T-helper 22 cell (primary cell): ENCODE results near the gene NET1.
"Not testable (repeated sequence)": the region's sequence is repeated elsewhere in the genome, so short reads cannot be mapped to it uniquely, and the experiment has no call there.

Experiments used
- DNase-seq: peaks from one replicate; pipeline ENCODE4 v3.0.0-alpha.2; 2020; ENCODE audit warnings: low read depth

NET1 gene

GRCh38 chr10:5396556-5397300, 15.6 kb upstream of the NET1 start:
- DNase-seq = no peak

GRCh38 chr10:5399332-5399731, 13.0 kb upstream of the NET1 start:
- no peak for DNase-seq

- no peak for DNase-seq
These were observed 11.7 kb upstream of the NET1 start for GRCh38 chr10:5400468-5401240.

- no peak for DNase-seq
These were observed 9.6 kb upstream of the NET1 start for GRCh38 chr10:5402798-5403197.

- no peak for DNase-seq
These were observed 7.9 kb upstream of the NET1 start, which contains the start of gene TUBAL3 for GRCh38 chr10:5404208-5405041. Gene TUBAL3 (minus strand): TSS chr10:5404828. CDS start chr10:5404792, 36 bp downstream.

GRCh38 chr10:5406918-5407317, 5.4 kb upstream of the NET1 start:
- DNase-seq = no peak

GRCh38 chr10:5410787-5411186, 1.6 kb upstream of the NET1 start:
- not testable (repeated sequence) for DNase-seq

GRCh38 chr10:5411941-5412276, 448 bp upstream of the NET1 start:
- no peak for DNase-seq

GRCh38 chr10:5413012-5413938, 918 bp downstream of the NET1 start:
- DNase-seq = no peak

- DNase-seq = no peak
These were observed 4.6 kb downstream of the NET1 start for GRCh38 chr10:5416981-5417380.

- DNase-seq = no peak
These were observed 6.2 kb downstream of the NET1 start for GRCh38 chr10:5418584-5418983.

- DNase-seq = no peak
These were observed 7.2 kb downstream of the NET1 start for GRCh38 chr10:5419466-5420094.

GRCh38 chr10:5423771-5424170, 11.4 kb downstream of the NET1 start:
- DNase-seq = no peak

- no peak for DNase-seq
These were observed 12.4 kb downstream of the NET1 start for GRCh38 chr10:5424751-5425150.

GRCh38 chr10:5428133-5428532, 15.8 kb downstream of the NET1 start:
- no peak for DNase-seq

- no peak for DNase-seq
These were observed 20.8 kb downstream of the NET1 start for GRCh38 chr10:5433182-5433581.

GRCh38 chr10:5434017-5434753, 21.8 kb downstream of the NET1 start:
- no peak for DNase-seq

- no peak for DNase-seq
These were observed 23.0 kb downstream of the NET1 start for GRCh38 chr10:5435328-5435727.

- no peak for DNase-seq
These were observed 27.8 kb downstream of the NET1 start for GRCh38 chr10:5440206-5440605.

GRCh38 chr10:5441106-5441505, 28.7 kb downstream of the NET1 start:
- no peak for DNase-seq
